GM13976 (cell line): ENCODE measurements around the gene ACO2.
A peak's percentile ranks its signal among the peaks of the same experiment; 100 is the strongest.

Source experiments
- DNase-seq: peaks from one replicate; pipeline ENCODE4 v3.0.0; 2012; ENCODE audit warnings: low spot score
- CTCF ChIP-seq: IDR thresholded peaks from 2 replicates; pipeline ENCODE4 v1.5.1; 2012; ENCODE audit warnings: borderline replicate concordance, mild to moderate bottlenecking; ENCODE audit not compliant: insufficient read depth; ENCODE audit errors: extremely low read depth, missing control alignments, control extremely low read depth
- in situ Hi-C: fragments of 300-500 bp; cut with MboI; formaldehyde crosslinking; loops from one replicate; pipeline ENCODE4 v1.12.0; 2022; ENCODE audit warnings: low sequenced_read_pairs, mixed read lengths, inconsistent platforms; ENCODE audit not compliant: unreplicated experiment

ACO2 gene

DNA sequence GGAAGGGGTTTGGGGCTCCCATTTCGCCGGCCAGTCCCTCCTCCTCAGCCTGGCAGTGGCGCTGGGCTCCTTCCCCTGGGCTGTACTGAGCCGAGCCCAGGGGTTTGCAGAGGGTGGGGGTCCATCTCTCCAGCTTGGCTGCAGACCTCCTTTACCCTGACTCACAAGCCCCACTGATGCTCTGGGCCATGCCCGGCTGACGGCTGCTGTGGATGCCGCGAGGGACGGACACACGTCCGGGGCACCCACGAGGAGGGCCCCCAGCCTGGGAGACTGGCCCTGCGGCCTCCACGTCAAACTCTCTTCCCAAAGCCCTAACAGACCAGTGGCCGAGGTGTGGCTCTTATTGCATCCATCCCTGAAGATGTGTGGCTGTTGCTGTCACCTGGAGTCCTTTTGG lies 106.6 kb downstream of the ACO2 start:
- no peak for TF ChIP-seq CTCF
- in situ Hi-C loops: no loop called here
- DNase-seq: no peak

- TF ChIP-seq CTCF: peak; percentile 74
- DNase-seq: peak; percentile 80
- in situ Hi-C loops: no loop called here
Measured at GRCh38 chr22:41576877-41577276, 108.0 kb downstream of the ACO2 start.

DNA sequence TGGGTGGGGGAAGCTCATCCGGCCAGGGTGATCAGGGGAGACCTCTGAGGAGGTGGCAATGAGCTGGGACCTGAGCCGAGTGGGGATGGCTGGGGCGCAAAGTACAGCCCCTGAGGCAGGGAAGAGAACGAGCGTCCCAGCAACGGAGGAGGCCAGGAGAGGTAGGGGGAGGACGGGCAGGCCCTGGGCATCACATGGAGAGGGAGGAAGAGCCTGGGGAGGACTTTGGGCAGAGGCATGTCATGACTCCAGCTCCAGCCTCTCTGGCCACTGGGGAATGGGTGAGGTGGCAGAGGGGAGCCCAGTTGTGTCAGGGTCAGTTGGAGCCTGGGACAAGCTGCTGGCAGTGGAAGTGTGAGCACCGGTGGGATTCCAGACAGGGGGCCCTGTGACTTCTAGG lies 109.2 kb downstream of the ACO2 start:
- in situ Hi-C loops: no loop called here
- DNase-seq: no peak
- TF ChIP-seq CTCF: no peak
